ENCODE results near the gene RHOBTB3.

RHOBTB3 gene

GRCh38 chr5:95731571-95732554 is 727 bp downstream of the RHOBTB3 start:
- DNase-seq (ENCODE audit: low spot score), result peak; percentile 42

GRCh38 chr5:95733107-95733665 is 2.0 kb downstream of the RHOBTB3 start:
- DNase-seq (ENCODE audit: low spot score), result peak; percentile 12

DNA sequence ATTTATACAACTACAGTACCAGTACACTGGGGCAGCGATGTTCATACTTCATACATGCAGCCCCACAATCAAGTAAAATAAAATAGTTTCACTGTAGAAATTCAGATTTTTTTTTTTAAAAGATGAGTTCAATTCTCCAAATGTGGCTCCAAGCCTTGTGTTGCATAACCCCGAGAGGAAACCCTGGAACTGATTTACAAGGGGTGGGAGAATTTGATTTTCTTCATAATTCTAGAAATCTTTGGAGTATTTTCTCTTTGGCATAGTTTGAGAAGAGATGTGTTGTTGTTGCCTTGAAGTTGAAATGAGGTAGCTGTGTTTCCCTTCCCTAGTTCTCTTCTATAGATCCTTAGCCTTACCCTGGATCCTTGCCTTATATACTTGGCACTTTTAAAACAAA is 3.1 kb downstream of the RHOBTB3 start:
- DNase-seq (ENCODE audit: low spot score), result no peak

- no peak for DNase-seq (ENCODE audit: low spot score)
These were observed 3.8 kb downstream of the RHOBTB3 start for GRCh38 chr5:95734906-95735305.

DNA sequence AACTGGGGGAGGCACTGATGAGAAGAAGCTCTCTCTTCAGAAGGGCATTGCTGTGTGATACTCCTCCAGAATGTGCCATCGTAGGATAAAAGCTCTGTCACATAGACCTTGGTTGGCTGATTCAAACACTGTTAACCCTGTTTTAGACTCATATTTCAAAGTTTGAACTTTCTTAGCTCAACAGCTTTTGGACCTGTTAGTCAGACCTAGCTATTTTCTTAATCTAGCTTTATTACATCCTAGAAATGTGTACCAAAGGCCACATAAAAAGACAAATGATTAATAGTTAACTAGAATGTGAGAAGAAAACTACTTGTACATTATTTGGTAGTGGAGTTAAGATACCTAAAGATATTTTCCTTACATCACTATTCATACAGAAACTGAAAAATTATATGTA is 4.3 kb downstream of the RHOBTB3 start:
- DNase-seq (ENCODE audit: low spot score), result no peak

- no peak for DNase-seq (ENCODE audit: low spot score)
These were observed 6.9 kb downstream of the RHOBTB3 start for GRCh38 chr5:95738072-95738471.

DNA sequence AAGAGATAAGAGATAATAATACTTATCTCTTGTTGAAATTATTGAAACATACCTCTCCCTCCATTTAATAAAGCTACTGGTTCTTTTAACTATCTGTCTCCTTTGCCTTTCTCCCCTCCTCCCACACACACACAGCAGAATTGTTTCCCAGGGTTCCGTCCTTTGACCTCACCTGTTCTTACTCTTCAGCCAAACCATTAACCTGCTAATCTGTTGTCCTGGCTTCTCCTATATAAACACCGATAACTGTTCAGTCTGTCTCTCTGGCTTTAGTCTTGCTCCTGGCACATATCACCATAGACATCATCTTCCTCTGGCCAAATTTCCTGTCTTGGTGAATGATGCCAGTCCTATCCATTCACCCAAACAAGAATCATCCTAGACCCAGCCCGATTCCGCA is 7.7 kb downstream of the RHOBTB3 start:
- DNase-seq (ENCODE audit: low spot score), result no peak

DNA sequence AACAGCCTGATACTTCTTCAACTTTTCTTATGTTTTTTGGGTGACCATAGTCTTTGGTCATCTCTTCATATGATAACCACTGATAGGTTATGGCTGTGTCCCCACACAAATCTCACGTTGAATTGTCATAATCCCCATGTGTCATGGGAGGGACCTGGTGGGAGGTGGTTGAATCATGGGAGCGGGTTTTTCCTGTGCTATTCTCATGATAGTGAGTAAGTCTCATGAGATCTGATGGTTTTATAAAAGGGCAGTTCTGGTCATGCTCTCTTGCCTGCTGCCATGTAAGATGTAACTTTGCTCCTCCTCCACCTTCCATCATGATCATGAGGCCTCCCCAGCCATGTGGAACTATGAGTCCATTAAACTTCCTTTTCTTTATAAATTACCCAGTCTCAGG is 8.7 kb downstream of the RHOBTB3 start:
- no peak for DNase-seq (ENCODE audit: low spot score)

- no peak for DNase-seq (ENCODE audit: low spot score)
These were observed 10.3 kb downstream of the RHOBTB3 start for GRCh38 chr5:95741458-95741857.

DNA sequence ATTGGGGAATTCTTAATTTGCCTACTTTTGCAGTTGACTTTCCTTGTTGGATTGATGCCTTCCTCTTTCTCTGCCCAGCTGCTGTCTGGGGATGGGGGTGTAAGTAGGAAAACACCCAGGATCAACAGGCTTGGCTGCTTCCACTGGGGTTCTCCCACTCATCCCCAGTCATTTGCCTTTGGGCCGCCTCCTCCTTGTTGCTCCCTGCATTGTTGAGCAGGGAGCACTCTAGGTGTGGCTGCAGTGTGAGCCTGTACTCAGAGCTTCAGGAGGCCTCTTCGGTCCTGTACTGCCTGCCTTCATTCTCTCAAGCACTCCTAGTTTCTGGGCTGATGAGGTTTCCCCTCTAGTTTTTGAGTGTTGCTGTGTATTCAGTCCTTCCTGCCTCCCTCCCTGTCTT is 12.1 kb downstream of the RHOBTB3 start:
- no peak for DNase-seq (ENCODE audit: low spot score)

GRCh38 chr5:95743877-95744276 is 12.7 kb downstream of the RHOBTB3 start:
- no peak for DNase-seq (ENCODE audit: low spot score)

DNA sequence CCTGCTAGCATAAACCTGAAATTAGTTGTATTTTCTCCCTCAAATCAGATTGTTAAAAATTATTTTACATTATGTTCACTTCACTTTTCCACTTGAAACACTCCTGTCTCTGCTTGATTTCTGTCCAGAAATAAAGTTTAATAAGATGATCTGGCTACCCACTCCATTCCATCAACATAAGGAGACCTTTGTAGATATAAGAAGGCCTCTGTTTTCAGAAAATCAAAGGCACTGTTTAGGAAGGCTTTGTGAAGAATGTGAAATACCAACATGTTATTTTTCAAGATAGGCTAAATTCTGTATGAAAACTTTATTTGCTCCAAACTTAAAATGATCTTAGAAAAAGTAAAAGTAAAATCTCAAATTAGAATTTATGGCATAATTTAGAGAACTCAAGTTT is 15.1 kb downstream of the RHOBTB3 start:
- DNase-seq (ENCODE audit: low spot score), result no peak

DNA sequence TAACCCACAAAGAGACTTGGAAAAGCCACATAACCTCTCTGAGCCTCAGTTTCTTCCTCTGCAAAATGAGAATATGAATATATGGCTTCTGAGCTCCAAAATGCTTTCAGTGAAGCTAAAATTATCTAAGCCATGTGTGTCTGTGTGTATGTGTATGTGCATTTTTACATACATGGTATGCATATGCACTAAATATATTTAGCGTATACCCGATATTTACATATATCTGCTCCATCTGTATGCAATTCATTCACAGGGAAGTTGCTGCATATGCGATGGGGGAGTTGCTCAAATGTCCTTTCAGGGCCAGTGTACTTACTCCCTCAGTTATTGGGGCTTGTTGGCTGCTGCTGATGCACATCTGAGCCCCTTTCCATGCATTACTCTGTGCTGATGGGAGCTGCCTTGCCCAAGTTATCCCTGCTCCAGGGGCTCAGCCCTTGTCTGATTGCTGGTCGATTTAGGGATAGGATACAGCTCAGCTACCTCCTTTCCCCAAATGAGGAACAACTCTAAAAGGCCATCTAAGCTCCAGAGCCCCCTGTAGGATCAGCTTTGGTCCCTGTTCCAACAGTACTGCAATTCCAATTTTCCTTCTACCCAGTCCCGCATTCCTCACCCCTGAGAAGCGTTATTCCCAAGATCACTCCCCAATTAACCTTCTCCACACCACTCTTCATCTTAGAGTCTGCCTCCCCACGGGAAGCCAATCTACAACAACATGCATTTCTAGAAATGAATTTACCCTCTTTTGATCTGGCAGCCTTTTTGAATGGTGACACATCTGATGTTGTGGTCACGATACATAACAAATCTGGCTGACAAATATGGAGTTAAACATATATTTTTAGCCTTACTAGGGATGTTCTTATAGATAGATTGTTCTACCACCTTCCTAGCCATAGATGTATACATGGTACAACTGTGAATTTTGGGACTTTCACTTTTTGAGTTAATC is 15.9 kb downstream of the RHOBTB3 start:
- no peak for DNase-seq (ENCODE audit: low spot score)

DNA sequence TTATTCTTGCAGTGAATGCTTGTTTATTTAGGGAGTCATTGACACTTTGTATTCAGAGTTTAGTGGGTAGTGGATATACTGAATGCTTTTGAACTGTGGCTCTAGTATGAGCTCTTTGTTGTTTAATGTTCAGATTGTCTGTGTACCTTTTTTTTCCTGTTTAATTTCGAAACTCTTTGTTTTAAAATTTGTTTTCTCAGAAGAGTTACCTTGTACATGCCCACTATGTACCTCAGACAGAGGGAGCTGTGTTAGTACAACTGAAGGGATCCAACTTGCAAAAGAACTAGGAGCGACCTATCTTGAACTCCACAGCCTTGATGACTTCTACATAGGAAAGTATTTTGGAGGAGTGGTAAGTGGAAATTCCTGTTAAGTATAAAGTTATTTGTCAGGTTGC is 17.0 kb downstream of the RHOBTB3 start:
- DNase-seq (ENCODE audit: low spot score), result no peak

DNA sequence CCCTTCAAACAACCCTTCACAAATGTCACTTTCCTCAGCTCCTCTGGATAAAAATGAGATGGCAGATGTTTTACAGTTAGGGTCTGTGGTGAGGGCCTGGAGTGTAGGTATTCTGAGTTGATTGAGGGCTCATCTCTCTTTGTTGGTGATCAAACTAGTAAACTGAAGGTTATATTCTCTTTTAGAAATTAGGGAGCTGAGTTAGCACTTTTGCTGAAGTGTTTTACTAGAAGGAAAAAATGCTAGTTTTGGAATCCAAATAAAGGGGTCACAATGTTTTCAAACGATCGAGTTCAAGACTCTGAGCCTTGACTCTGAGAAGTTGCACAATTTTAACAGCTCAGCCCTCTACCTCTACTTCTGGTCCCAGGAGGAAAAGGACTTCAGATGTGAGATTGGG is 23.4 kb downstream of the RHOBTB3 start:
- no peak for DNase-seq (ENCODE audit: low spot score)

DNA sequence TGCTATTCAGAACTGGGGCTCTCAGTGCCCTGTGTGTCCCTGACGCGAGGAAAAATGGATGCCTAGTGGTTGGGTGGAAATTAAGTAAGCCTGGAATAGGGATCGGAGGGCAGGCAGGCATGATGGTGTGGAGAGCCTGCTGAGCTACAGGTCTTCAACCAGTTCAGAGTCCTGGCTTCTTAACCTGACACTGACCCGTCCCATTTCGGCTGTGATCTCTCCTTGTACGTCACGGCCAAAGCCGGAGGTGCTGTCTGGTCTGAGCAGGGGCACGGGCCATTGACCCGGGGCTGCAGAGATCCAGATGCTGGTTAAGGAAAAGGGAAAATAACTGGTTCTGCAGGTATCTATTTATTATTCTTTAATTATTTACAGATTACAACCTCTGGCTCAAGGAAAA is 27.9 kb downstream of the RHOBTB3 start:
- DNase-seq (ENCODE audit: low spot score), result no peak

GRCh38 chr5:95759634-95760033 is 28.5 kb downstream of the RHOBTB3 start:
- DNase-seq (ENCODE audit: low spot score), result no peak

DNA sequence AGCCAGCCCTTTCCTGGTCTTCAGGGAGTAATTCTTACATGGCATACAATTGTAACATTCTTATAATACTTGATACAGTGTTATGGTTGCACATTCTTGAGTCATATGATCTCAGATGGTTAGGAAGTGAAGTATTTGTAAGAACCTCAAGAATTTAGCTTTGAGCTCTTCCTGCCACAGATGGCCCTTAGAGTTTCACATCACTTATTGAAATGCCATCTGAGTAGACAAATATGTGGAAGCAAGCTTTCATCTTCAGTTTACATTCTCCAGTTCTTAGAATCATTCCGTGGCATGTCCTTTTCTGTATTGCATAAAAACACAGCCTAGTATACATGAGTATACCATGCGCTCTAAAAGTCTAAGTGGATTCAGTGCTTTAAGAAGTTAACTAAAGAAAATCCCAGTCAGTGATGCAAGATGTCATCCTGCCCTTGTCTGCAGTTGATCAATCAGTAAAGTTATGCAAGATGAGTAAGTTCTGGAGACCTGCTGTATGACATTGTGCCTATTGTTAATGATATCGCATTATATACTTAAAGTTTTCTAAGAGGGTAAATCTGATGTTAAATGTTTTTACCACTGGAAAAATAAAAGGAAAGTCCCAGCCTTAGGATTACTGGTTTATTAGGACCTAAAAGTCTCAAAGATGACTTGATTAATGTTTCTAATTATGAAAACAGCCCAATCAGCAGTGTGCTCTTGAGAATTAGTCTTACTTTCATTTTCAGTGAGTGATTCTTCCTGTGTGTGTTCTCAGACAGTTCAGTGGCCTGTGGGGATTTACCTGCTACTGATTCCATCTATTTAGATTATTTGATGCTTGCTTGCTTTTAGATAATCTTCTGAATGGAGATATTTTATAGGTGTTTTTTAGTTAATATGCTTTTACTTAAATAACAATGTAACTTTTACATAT is 29.4 kb downstream of the RHOBTB3 start:
- no peak for DNase-seq (ENCODE audit: low spot score)

GRCh38 chr5:95761771-95762651 is 30.9 kb downstream of the RHOBTB3 start:
- DNase-seq (ENCODE audit: low spot score), result no peak

- no peak for DNase-seq (ENCODE audit: low spot score)
These were observed 31.5 kb downstream of the RHOBTB3 start for GRCh38 chr5:95762652-95763041.

Measured in hematopoietic multipotent progenitor cell treated with erythropoietin and hydrocortisone succinate and interleukin-3 and kit ligand, for 17 days (in vitro differentiated cells).